ENCODE measurements around the gene IWS1.

Gene IWS1

GRCh38 chr2:127486247-127487058 lies 39.8 kb downstream of the IWS1 start:
- DNase-seq, result no peak

- no peak for DNase-seq
These were observed 40.6 kb downstream of the IWS1 start for GRCh38 chr2:127485694-127486071.

GRCh38 chr2:127485051-127485693 lies 41.1 kb downstream of the IWS1 start:
- no peak for DNase-seq

GRCh38 chr2:127482031-127482430 lies 44.3 kb downstream of the IWS1 start:
- DNase-seq, result no peak

GRCh38 chr2:127479866-127480743 lies 46.2 kb downstream of the IWS1 start:
- DNase-seq, result no peak

- DNase-seq, result no peak
These were observed 47.0 kb downstream of the IWS1 start for GRCh38 chr2:127479219-127479825.

GRCh38 chr2:127475788-127476187 lies 50.5 kb downstream of the IWS1 start:
- no peak for DNase-seq

GRCh38 chr2:127472268-127472667 lies 54.0 kb downstream of the IWS1 start:
- DNase-seq, result no peak

GRCh38 chr2:127471286-127471988 lies 54.9 kb downstream of the IWS1 start:
- DNase-seq, result no peak

- DNase-seq, result no peak
These were observed 56.3 kb downstream of the IWS1 start for GRCh38 chr2:127469974-127470373.

GRCh38 chr2:127469051-127469450 lies 57.2 kb downstream of the IWS1 start:
- no peak for DNase-seq

- peak in 1 of 2 donors; percentile 10 for DNase-seq
These were observed 61.0 kb downstream of the IWS1 start for GRCh38 chr2:127465258-127465657.

GRCh38 chr2:127464470-127465257 lies 61.6 kb downstream of the IWS1 start:
- DNase-seq, result peak in 1 of 2 donors; percentile 18

GRCh38 chr2:127463155-127463991 lies 62.9 kb downstream of the IWS1 start:
- DNase-seq, result no peak

GRCh38 chr2:127462461-127462860 lies 63.8 kb downstream of the IWS1 start:
- no peak for DNase-seq

- no peak for DNase-seq
These were observed 69.3 kb downstream of the IWS1 start for GRCh38 chr2:127456960-127457359.

GRCh38 chr2:127455566-127456493 lies 70.5 kb downstream of the IWS1 start:
- no peak for DNase-seq

GRCh38 chr2:127454595-127455565 lies 71.4 kb downstream of the IWS1 start:
- DNase-seq, result no peak
